ENCODE data around the gene RUNX3.
A peak's percentile ranks its signal among the peaks of the same experiment; 100 is the strongest.
"Not testable (repeated sequence)": the region's sequence is repeated elsewhere in the genome, so short reads cannot be mapped to it uniquely, and the experiment has no call there.

Gene RUNX3

GRCh38 chr1:24899581-24900485 lies 30.2 kb downstream of the RUNX3 start:
- DNase-seq: no peak

DNA sequence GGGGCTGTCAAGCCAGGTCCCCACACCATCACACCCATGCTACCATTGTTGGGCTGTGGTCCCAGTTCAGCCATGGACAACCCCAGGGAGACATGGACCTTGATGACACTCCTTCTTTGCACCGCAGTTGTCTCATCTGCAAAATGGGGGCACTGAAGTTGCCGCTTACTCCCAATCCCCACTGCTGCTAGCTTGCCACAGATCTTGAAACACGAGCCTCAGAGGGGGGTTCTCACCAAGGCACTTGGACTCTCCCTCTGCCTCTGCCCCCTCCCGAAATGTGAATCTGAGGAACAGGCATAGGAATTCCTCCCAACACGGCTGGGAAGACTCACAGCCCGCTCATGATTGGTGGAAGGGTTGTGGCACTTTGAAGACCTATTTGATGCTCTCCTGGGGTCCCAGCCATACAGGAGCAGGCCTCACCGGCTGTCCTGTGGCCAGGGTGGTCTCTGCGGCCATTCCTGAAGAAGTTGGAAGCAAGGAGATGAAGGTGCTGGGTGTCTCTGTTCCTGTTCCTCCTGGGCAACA lies 31.1 kb downstream of the RUNX3 start:
- no peak for DNase-seq

DNA sequence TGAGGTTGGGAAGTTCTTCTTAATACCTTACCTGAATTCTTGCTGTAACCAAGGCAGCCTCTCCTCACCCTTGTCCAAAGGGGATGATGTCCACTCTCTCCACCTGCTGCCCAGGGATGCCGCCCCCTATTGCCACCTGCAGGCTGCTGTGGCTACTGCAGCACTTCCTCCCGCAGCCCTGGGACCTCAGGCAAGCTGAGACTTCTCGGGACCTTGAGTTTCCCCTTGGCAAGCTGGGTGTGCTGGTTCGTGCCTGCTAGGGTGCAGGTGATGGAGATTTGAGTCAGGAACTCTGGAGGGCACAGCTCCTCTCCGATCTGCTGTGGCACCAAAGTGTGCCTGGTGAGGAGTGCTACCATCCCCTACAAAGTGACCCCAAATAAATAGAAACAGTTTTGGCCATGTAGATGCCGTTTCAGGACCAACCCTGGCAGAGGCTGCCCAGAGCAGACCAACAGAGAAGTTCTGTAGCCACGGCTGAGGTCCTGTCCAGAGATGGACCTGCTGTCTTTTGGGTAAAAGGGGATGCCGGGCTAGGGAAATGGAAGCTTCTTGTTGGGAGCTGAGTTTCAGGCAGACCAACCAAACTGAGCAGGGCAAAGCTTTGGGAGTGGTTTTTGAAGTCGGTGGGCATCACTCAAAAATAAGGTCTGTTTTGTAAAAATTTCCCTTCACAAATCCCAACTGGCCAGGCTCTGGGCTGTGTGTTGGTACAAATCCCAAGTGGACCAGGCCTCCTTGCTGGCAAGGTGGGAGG lies 31.7 kb downstream of the RUNX3 start:
- peak; percentile 59 for DNase-seq

- DNase-seq: no peak
Observed at GRCh38 chr1:24897263-24898151, 32.6 kb downstream of the RUNX3 start.

- no peak for DNase-seq
Observed at GRCh38 chr1:24896596-24897262, 33.3 kb downstream of the RUNX3 start.

- DNase-seq: no peak
Observed at GRCh38 chr1:24896176-24896575, 33.9 kb downstream of the RUNX3 start.

DNA sequence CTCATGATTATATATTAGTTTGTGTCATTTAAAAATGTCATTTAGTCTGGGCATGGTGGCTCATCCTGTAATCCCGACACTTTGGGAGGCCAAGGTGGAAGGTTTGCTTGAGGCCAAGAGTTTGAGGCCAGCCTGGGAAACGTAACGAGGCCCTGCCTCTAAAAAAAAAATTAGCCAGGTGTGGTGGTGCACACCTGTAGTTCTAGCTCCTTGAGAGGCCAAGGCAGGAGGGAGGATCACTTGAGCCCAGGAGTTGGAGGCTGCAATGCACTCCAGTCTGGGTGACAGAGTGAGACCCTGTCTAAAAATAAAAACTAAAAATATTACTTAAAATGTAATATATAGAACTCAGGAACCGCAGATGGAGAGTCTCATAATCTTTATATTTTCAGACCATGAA lies 34.6 kb downstream of the RUNX3 start:
- no peak for DNase-seq

DNA sequence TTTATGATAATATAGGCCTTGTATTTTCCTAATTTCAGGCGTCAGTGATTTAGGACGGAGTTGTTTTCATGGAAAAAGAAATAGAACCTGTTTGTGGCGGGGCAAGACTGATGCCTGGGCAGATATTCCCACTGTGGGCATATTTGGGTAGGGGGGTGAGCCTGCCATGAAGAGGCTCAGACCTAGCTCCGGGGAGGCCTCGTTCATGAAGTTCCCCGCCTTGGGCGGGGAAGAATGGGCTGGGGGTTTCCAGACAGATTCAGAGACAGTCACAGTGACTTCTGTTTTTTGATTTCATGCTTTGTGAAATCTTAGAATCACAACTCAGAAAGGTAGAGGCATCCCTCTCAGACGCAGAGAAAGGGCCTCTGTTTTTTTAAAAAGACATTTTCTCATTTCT lies 36.1 kb downstream of the RUNX3 start:
- DNase-seq: no peak

GRCh38 chr1:24893431-24893830 lies 36.6 kb downstream of the RUNX3 start:
- DNase-seq: no peak

DNA sequence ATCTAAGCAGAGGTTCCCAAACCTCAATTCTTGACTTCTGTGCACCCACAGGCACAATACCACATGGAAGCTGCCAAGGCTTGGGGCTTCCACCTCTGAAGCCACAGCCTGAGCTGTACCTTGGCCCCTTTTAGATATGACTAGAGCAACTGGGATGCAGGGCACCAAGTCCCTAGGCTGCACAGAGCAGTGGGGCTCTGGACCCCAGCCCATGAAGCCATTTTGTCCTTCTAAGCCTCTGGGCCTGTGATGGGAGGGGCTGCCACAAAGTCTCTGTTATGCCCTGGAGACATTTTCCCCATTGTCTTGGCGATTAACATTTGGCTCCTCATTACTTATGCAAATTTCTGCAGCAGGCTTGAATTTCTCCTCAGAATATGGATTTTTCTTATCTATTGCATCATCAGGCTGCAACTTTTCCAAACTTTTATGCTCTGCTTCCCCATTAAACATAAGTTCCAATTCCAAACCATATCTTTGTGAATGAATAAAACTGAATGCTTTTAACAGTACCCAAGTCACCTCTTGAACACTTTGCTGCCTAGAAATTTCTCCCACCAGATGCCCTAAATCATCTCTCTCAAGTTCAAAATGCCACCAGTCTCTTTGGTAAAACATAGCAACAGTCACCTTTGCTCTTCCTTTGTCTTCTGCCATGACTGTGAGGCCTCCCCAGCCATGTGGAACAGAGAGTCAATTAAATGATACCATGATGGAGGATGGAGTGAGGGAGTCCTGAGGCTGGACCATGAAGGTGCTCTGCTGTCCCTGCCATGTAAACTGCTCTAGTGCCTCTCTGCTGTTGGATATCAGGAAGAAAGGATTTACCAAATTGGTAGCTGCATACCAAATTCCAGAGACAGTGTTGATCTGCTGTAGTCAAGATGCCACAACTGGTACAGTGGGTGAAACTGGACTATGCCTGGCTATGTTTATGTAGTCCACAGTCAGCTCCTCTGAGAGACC lies 37.6 kb downstream of the RUNX3 start:
- DNase-seq: no peak

DNA sequence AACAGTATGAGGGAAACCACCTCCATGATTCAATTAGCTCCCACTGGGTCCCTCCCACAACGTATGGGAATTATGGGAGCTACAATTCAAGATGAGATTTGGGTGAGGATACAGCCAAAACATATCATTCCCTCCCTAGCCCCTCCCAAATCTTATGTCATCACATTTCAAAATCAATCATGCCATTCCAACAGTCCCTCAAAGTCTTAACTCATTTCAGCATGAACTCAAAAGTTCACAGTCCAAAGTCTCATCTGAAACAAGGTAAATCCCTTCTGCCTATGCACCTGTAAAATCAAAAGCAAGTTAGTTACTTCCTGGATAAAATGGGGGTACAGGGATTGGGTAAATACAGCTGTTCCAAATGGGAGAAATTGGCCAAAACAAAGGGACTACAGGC lies 38.7 kb downstream of the RUNX3 start:
- DNase-seq: not testable (repeated sequence)

DNA sequence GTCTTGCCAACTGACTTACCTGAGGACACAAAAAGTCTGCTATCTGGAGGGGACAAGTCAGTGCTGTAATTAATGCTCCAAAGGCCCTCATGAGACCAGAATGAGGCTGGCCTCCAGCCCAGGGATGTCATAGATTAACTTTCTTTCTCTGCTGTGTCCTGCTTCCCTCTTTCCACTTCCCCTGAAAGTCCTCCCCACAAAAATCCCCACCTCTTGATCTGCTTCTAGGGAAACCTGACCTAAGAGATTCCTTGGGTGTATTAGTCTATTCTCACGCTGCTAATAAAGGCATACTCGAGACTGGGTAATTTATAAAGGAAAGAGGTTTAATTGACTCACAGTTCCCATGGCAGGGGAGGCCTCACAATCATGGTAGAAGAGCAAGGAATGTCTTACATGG lies 39.2 kb downstream of the RUNX3 start:
- DNase-seq: no peak

DNA sequence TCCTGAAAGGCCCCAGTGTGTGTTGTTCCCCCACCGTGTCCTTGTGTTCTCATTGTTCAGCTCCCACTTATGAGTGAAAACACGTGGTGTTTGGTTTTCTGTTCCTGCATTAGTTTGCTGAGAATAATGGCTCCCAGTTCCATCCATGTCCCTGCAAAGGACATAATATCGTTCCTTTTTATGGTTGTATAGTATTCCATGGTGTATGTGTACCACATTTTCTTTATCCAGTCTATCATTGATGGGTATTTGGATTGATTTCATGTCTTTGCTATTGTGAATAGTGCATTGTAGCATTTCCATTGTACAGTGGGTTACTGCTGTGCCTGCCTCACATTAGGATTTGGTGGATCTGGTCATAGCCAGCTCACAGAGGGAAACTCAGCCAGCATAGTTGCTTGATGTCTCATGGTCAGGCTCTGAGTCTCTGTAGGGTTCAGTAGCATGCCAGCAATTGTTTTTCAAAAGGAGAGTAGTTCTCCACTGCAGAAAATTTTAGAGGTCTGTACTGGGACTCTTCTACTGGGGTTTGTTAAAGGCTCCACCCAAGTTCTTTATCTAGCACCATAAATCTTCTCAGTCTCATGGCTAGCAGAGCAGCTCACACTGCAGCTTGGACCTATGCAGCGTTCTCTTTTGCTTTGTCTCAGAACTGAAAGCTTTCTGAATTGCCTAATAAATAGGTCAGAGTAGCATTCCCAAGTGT lies 41.0 kb downstream of the RUNX3 start:
- no peak for DNase-seq

- no peak for DNase-seq
Observed at GRCh38 chr1:24888061-24888970, 41.8 kb downstream of the RUNX3 start.

DNA sequence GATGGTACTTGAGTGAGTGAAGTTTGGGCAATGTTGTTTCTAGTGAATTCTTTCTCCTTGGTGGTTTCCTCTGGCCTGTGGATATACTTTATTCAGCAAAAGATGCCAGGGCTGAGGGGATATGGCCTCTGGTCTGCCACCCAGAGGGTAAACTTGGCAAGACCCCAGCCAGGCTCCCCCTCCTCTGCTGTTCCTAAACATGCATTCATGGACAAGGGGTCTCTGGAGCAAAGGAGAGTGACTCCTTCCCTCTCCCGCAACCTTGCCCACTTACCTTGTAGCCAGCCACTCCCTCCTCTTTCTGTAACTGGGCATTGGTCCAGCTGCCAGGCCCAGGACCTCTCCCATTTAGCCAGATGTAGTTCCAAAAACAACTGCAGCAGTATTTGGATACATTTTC lies 43.8 kb downstream of the RUNX3 start:
- DNase-seq: no peak

DNA sequence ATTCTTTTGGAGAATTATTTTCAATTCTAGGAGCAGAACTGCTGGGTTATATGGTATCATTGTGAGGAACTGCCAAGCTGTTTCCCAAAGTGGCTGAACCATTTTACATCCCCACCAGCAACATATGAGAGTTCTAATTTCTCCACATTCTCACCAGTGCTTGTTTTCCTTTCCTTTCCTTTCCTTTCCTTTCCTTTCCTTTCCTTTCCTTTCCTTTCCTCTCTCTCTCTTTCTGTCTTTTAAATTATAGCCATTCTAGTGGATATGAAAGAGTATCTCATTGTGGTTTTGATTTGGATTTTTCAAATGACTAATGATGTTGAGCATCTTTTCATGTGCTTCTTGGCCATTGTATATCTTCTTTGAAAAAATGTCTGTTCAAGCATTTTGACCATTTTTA lies 45.3 kb downstream of the RUNX3 start:
- DNase-seq: no peak

GRCh38 chr1:24881034-24881433 lies 49.0 kb downstream of the RUNX3 start:
- no peak for DNase-seq

GRCh38 chr1:24878775-24879742 lies 51.0 kb downstream of the RUNX3 start:
- DNase-seq: no peak

All from CD4-positive, alpha-beta T cell treated with Interleukin-17A for 1 hour (primary cell).